Measurements from ENCODE around the gene KARS1.

The KARS1 gene

GRCh38 chr16:75579281-75579834 is 68.1 kb downstream of the KARS1 start:
- DNase-seq (ENCODE audit: low read depth in 3 of 3) = no peak

GRCh38 chr16:75578725-75579124 is 68.7 kb downstream of the KARS1 start:
- no peak for DNase-seq (ENCODE audit: low read depth in 3 of 3)

GRCh38 chr16:75578212-75578611 is 69.3 kb downstream of the KARS1 start:
- DNase-seq (ENCODE audit: low read depth in 3 of 3) = no peak
